Osteocyte (in vitro differentiated cells): ENCODE measurements around the gene ARHGDIA. TPM values are rescaled to one million over a fixed set of nuclear protein-coding genes. Genes with fewer than 3 reads are reported as not detected.

Experiments used
- DNase-seq: peaks from one replicate; pipeline ENCODE4 v3.0.0; 2021; ENCODE audit warnings: mixed read lengths; ENCODE audit not compliant: unreplicated experiment; ENCODE audit errors: extremely low spot score
- H3K27ac Mint-ChIP-seq: one replicate; pipeline ENCODE4 v1.8.0; 2021; ENCODE audit warnings: mild to moderate bottlenecking, mixed read lengths; ENCODE audit not compliant: unreplicated experiment
- H3K27me3 Mint-ChIP-seq: one replicate; pipeline ENCODE4 v1.8.0; 2021; ENCODE audit warnings: mixed read lengths; ENCODE audit not compliant: unreplicated experiment
- H3K36me3 Mint-ChIP-seq: one replicate; pipeline ENCODE4 v1.8.0; 2021; ENCODE audit warnings: mixed read lengths; ENCODE audit not compliant: unreplicated experiment
- H3K4me1 Mint-ChIP-seq: one replicate; pipeline ENCODE4 v1.8.0; 2021; ENCODE audit warnings: mixed read lengths; ENCODE audit not compliant: unreplicated experiment
- H3K4me3 Mint-ChIP-seq: one replicate; pipeline ENCODE4 v1.8.0; 2021; ENCODE audit warnings: mild to moderate bottlenecking, moderate library complexity, mixed read lengths; ENCODE audit not compliant: unreplicated experiment
- H3K9me3 Mint-ChIP-seq: one replicate; pipeline ENCODE4 v1.8.0; 2021; ENCODE audit warnings: mixed read lengths; ENCODE audit not compliant: unreplicated experiment
- CTCF ChIP-seq: fragments of 200-600 bp; sonication (generic); IDR thresholded peaks from 2 replicates; pipeline ENCODE4 v1.5.0; 2021; ENCODE audit warnings: antibody characterized with exemption, mild to moderate bottlenecking, moderate library complexity
- total RNA-seq: library from RNA; stranded (reverse); gene quantifications from 2 replicates; pipeline ENCODE4 v1.2.1, GENCODE V29; 2021

Gene ARHGDIA
- total RNA-seq, 1 donor from 2014 or later, result 433 TPM

DNA sequence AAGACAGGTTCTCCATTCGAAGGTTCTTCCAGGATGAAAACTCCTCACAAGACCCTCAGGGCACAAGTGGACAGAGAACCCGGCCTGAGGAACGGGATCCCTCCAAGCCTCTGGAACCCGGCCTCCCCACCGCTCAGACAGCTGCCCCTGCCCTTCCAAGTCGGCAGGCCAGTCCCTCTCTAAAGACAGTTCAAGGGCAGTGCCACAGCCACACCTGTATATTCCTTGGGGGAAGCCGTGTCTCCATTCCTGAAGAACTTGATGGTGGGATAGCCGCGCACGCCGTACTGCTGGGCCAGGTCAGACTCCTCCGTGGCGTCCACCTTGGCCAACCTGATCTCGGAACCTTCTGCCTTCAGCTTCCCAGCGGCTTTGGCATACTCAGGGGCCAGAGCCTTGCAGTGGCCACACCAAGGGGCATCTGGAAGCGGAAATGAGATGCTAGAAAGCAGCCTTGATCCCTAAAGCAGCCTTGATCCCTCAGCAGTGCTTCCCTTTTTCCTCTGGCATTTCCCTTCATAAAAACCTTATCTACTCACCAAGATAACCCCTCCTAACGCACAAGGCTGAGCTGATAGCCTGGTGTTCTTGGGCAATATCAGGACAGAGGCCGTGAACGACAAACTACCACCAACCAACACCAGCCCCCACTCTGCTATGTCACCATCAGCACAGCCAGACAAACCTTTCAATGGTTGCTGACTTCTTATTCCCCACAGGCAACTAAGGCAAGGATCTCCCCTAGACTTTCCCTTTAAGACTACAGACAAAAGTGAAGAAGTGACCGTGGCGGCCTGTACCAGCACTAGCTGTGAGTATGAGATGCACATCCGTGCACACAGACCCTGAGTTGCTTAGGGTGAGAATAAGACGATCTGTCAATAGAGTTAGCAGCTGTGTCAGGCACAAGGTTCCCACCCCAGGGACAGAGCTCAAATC is 11.9 kb downstream of the ARHGDIA start:
- H3K4me3 Mint-ChIP-seq, result peak overlapping the region; percentile 93
- no peak for TF ChIP-seq CTCF
- no peaks in the 10 kb centered on the region for H3K27me3 Mint-ChIP-seq
- peaks cover 19% of the 10 kb centered on the region for H3K36me3 Mint-ChIP-seq
- peak overlapping the region; percentile 87 for H3K27ac Mint-ChIP-seq
- DNase-seq, result no peak
- no peaks in the 10 kb centered on the region for H3K9me3 Mint-ChIP-seq
- H3K4me1 Mint-ChIP-seq, result peaks cover 42% of the 10 kb centered on the region

GRCh38 chr17:81858170-81858966 is 12.8 kb downstream of the ARHGDIA start:
- no peaks in the 10 kb centered on the region for H3K9me3 Mint-ChIP-seq
- DNase-seq, result no peak
- H3K36me3 Mint-ChIP-seq, result peaks cover 23% of the 10 kb centered on the region
- no peaks in the 10 kb centered on the region for H3K27me3 Mint-ChIP-seq
- peak overlapping the region; percentile 93 for H3K4me3 Mint-ChIP-seq
- peaks cover 39% of the 10 kb centered on the region for H3K4me1 Mint-ChIP-seq
- TF ChIP-seq CTCF, result no peak
- no peak overlapping the region for H3K27ac Mint-ChIP-seq

- Mint-ChIP-seq H3K9me3 (no peaks in the 10 kb centered on the region), H3K36me3 (peaks cover 34% of the 10 kb centered on the region), H3K4me3 (no peak overlapping the region), H3K27ac (no peak overlapping the region), H3K27me3 (no peaks in the 10 kb centered on the region), H3K4me1 (peaks cover 25% of the 10 kb centered on the region)
- no peak for DNase-seq
- no peak for TF ChIP-seq CTCF
These were observed 16.0 kb downstream of the ARHGDIA start for GRCh38 chr17:81854974-81855774.

DNA sequence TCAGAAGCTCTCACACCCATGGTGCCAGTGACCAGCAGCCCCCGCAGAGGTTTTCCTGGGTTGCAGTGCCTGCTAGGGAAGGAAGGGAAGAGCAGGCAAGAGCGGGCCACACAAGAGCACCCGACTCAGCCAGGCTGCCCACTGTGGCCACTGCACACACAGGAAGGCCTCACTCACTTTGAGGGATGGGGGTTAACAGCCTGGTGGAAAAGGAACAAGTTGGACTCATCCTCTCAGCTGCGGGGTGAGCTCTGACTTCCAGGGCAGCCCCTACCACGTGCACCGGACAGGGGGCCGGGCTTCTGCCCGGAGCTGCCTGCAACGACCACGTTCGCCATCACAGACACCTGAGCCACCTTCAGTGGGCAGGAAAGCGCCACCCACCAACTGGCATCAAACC is 18.9 kb downstream of the ARHGDIA start:
- H3K4me1 Mint-ChIP-seq, result peaks cover under 1% of the 10 kb centered on the region
- peaks cover 32% of the 10 kb centered on the region for H3K36me3 Mint-ChIP-seq
- H3K4me3 Mint-ChIP-seq, result no peak overlapping the region
- TF ChIP-seq CTCF, result no peak
- no peak overlapping the region for H3K27ac Mint-ChIP-seq
- DNase-seq, result no peak
- H3K27me3 Mint-ChIP-seq, result no peaks in the 10 kb centered on the region
- no peaks in the 10 kb centered on the region for H3K9me3 Mint-ChIP-seq
